Skeletal muscle tissue (tissue), 4 donors: Measurements from ENCODE around the gene HOXC4. TPM values are rescaled to one million over a fixed set of nuclear protein-coding genes. Genes with fewer than 3 reads are reported as not detected.
A peak's percentile ranks its signal among the peaks of the same experiment; 100 is the strongest.

ENCODE experiments used
- H3K27ac ChIP-seq: one replicate; pipeline ENCODE4 v1.7.0; 2013; ENCODE audit warnings: mild to moderate bottlenecking, low read depth, low read length, inconsistent platforms
- H3K27me3 ChIP-seq, 3 donors: one replicate each; pipeline ENCODE4 v1.7.0; 2013; ENCODE audit warnings: low read length in 3 of 3; ENCODE audit not compliant: control insufficient read depth in 3 of 3, insufficient read depth in 3 of 3
- H3K36me3 ChIP-seq, 3 donors: one replicate each; pipeline ENCODE4 v1.7.0; 2013; ENCODE audit warnings: low read length in 3 of 3; ENCODE audit not compliant: control insufficient read depth in 3 of 3, insufficient read depth in 3 of 3
- H3K4me1 ChIP-seq, 3 donors: one replicate each; pipeline ENCODE4 v1.7.0; 2013; ENCODE audit warnings: low read length in 3 of 3, mild to moderate bottlenecking in 3 of 3; ENCODE audit not compliant: control insufficient read depth in 3 of 3, insufficient read depth in 3 of 3
- H3K4me3 ChIP-seq, 3 donors: one replicate each; pipeline ENCODE4 v1.7.0; 2013; ENCODE audit warnings: low read length in 3 of 3
- H3K9ac ChIP-seq, 3 donors: one replicate each; pipeline ENCODE4 v1.7.0; 2013; ENCODE audit warnings: low read length in 3 of 3, mild to moderate bottlenecking in 3 of 3, moderate library complexity in 2 of 3, low read depth in 1 of 3
- H3K9me3 ChIP-seq, 3 donors: one replicate each; pipeline ENCODE4 v1.7.0; 2013; ENCODE audit warnings: low read length in 3 of 3; ENCODE audit not compliant: control insufficient read depth in 3 of 3
- total RNA-seq: library from RNA; depleted of rRNA; stranded (reverse); fragments of >200 nt; gene quantifications from one replicate; pipeline ENCODE4 v1.2.3, GENCODE V29; 2014
- donor health status: Osteomylitis.

The HOXC4 gene
- total RNA-seq, 1 donor from 2014 or later = 1.0 TPM

GRCh38 chr12:54034785-54035310 lies 18.8 kb upstream of the HOXC4 start:
- Histone ChIP-seq H3K36me3 (peaks cover 0 to 2% (median 1%) of the 10 kb centered on the region in 3 donors), H3K4me3 (no peak overlapping the region), H3K27me3 (peaks cover 3 to 8% (median 7%) of the 10 kb centered on the region in 3 donors), H3K9me3 (no peaks in the 10 kb centered on the region), H3K9ac (peak overlapping the region in 1 of 3 donors; percentile 16), H3K4me1 (peaks cover 41 to 52% (median 45%) of the 10 kb centered on the region in 3 donors), H3K27ac (no peak overlapping the region)

DNA sequence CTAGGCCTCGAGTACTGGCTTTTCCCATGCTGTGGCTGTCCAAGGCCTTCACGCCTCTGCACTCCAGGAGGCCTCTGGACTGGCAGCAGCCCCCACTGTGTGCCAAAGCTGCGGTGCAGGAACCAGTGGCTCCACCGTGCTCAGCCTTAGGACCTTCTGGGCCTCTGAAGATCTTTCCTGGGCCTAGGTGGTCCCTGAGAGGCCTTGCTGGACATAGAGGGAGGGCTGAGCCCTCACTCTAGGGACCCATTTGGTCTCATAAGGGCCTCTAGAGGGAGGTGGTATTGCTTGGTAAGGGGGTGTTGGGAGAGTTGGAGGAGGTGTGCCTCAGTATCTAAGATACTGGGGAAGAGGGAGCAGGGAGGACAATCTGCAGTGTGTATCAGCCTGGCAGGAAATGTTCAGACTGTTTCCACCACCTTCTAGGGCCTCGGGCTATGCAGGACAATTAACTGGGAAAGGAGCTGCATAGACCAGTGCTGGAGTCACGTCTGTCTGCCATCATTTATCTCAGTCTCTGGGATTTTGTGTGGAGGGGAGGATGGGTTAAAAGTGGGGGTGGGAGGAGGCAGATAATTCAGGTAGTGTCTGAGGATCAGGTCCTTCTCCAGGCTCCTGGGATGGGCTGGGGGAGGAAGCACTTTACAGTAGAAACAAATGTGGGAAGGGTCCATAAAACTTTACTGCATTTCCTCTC lies 17.9 kb upstream of the HOXC4 start:
- Histone ChIP-seq H3K4me1 (peaks cover 41 to 53% (median 45%) of the 10 kb centered on the region in 3 donors), H3K27ac (no peak overlapping the region), H3K9me3 (no peaks in the 10 kb centered on the region), H3K27me3 (peaks cover 3 to 8% (median 7%) of the 10 kb centered on the region in 3 donors), H3K36me3 (peaks cover 0 to 1% (median 0%) of the 10 kb centered on the region in 3 donors), H3K4me3 (no peak overlapping the region), H3K9ac (peak overlapping the region in 2 of 3 donors; percentile 14 to 57)

GRCh38 chr12:54036620-54037359 lies 16.8 kb upstream of the HOXC4 start:
- H3K36me3 ChIP-seq = peaks cover 0 to 1% (median 0%) of the 10 kb centered on the region in 3 donors
- no peaks in the 10 kb centered on the region for H3K9me3 ChIP-seq
- peak overlapping the region in 2 of 3 donors; percentile 13 to 45 for H3K9ac ChIP-seq
- no peak overlapping the region for H3K4me3 ChIP-seq
- no peak overlapping the region for H3K27ac ChIP-seq
- H3K27me3 ChIP-seq = peaks cover 3 to 8% (median 4%) of the 10 kb centered on the region in 3 donors
- H3K4me1 ChIP-seq = peaks cover 41 to 52% (median 45%) of the 10 kb centered on the region in 3 donors

DNA sequence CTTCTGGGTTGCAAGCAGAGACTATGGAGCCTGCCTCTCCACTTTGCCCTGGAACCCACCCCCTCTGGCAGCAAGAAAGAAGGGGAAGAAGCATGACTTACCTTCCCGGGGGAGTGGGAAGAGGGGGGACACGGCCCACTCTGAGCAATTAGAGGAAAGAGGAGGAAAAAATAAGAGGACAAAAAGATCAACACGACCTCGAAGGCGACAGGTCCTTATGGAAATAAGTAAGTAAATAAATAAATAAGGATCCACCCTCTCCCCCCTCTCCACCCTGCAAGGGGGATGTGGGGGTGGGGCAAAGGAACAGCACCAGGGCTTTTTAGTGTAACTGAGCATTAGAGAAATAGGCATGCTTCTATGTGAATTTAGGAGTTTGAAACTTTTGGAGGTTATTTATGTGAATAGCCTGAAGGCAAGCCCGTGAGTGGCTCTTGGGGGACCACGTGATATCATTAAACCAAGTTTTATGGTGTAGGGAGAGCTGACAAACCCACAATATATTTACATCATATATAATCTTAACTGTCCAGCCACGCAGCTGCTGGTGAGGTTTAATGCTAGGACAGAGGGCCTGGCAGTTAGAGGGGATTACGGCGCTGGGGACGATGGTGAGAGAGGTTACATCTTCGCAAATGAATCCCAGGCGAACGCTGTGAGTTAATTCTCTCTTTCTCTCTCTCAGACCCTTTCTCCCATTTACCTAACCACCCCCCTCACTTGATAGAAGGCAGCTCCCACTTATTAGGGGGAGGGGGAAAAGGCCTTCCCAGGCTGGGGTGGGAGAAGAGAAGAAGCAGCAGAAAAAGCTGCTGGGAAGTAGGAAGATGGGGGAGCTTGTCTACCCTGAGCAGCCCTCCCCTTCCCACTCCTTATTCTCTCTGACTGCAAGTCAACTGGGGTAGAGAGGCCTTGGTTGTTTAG lies 16.0 kb upstream of the HOXC4 start:
- peak overlapping the region in 1 of 3 donors; percentile 45 for H3K9ac ChIP-seq
- no peak overlapping the region for H3K27ac ChIP-seq
- H3K4me1 ChIP-seq = peaks cover 41 to 46% (median 43%) of the 10 kb centered on the region in 3 donors
- peaks cover 0 to 4% (median 2%) of the 10 kb centered on the region in 3 donors for H3K27me3 ChIP-seq
- H3K9me3 ChIP-seq = no peaks in the 10 kb centered on the region
- no peak overlapping the region for H3K4me3 ChIP-seq
- peaks cover 0 to 1% (median 0%) of the 10 kb centered on the region in 3 donors for H3K36me3 ChIP-seq

DNA sequence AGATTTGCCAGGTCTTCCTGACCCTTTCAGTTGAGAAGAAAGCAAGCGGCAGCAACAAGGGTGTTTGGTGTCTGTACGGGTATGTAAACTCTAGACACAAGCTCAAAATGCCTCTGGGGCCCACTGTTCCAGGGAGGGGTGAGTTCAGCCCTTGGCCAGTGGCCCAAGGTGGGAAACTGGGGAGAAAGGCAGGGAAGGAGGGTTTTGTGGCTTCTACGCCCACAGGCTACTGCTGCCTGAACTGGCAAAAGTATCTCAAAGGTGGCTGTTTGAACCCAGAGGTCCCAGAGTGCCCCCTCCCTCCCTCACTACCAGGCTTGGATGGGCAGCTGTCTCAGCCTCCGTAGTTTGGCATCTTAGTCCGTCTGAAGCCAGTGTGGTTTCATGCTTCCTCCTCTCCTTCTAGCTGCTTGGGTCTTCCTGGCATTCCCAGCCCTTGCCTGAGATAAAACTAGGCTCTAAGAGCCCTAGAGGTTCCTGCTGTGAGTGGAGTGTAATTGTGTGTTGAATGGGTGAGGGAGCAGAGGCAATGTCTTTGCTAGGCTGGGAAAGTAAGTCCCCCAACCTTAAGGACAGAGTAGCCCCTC lies 15.3 kb upstream of the HOXC4 start:
- peaks cover 0 to 4% (median 2%) of the 10 kb centered on the region in 3 donors for H3K27me3 ChIP-seq
- H3K4me3 ChIP-seq = peak overlapping the region in 2 of 3 donors; percentile 28 to 29
- no peaks in the 10 kb centered on the region for H3K9me3 ChIP-seq
- H3K27ac ChIP-seq = peak overlapping the region; percentile 52
- peak overlapping the region in 1 of 3 donors; percentile 40 for H3K9ac ChIP-seq
- H3K36me3 ChIP-seq = peaks cover 0 to 1% (median 0%) of the 10 kb centered on the region in 3 donors
- H3K4me1 ChIP-seq = peaks cover 42 to 49% (median 45%) of the 10 kb centered on the region in 3 donors

DNA sequence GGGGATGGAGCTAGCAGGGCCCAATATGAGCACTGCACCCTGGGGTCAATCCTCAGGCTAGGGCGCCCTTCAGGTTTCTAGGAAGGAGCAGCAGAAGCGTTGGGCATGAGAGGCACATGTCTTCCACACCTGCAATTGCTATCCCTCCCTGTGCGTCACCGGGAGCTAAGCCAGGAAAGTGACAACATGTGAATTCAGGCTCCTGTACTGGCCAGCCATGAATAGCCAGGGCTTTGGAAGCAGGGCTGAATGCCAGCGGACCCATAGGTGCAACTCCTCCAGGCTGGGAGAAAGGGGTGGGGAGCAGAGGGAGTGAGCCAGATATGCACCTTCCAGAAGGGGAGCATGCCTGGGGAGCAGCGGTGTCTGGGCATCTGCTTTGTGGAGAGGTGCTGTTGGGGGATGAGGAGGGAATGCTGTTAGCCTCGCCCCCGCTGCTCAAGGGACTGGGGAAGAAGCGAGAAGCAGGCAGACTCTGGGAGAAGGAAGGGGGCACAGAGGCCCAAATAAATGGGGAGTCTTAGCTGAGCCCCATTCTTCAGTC lies 14.7 kb upstream of the HOXC4 start:
- H3K9me3 ChIP-seq = no peaks in the 10 kb centered on the region
- peak overlapping the region; percentile 28 to 45 (median 41) for H3K4me3 ChIP-seq
- H3K27ac ChIP-seq = peak overlapping the region; percentile 52
- H3K4me1 ChIP-seq = peaks cover 47 to 54% (median 51%) of the 10 kb centered on the region in 3 donors
- H3K9ac ChIP-seq = peak overlapping the region; percentile 4 to 40 (median 16)
- H3K27me3 ChIP-seq = peaks cover 0 to 4% (median 2%) of the 10 kb centered on the region in 3 donors
- peaks cover 0 to 1% (median 0%) of the 10 kb centered on the region in 3 donors for H3K36me3 ChIP-seq

- Histone ChIP-seq H3K27me3 (peaks cover 0 to 4% (median 2%) of the 10 kb centered on the region in 3 donors), H3K4me1 (peaks cover 47 to 59% (median 50%) of the 10 kb centered on the region in 3 donors), H3K9ac (peak overlapping the region; percentile 4 to 40 (median 16)), H3K27ac (peak overlapping the region; percentile 52), H3K4me3 (peak overlapping the region; percentile 28 to 45 (median 41)), H3K36me3 (no peaks in the 10 kb centered on the region), H3K9me3 (no peaks in the 10 kb centered on the region)
Measured at GRCh38 chr12:54039417-54040147, 14.1 kb upstream of the HOXC4 start.

DNA sequence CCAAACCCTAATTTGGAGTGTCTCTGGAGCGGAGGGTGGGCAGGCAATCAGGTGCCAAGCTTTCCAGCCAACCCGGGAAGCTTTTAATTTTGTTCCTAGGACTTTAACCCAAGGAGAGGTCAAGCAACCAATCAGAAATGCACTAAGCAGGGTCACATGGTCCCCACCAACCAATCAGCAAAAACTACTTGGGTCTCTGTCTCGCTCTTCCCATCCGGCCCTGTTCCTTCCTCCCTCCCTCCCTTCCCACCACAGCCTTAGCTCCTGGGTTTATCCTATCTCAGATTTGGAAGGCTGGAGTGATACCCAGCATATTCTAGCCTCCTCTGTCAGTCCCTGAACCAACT lies 13.5 kb upstream of the HOXC4 start:
- H3K9ac ChIP-seq = no peak overlapping the region
- H3K27me3 ChIP-seq = peaks cover 0 to 4% (median 2%) of the 10 kb centered on the region in 3 donors
- peak overlapping the region; percentile 52 for H3K27ac ChIP-seq
- H3K36me3 ChIP-seq = no peaks in the 10 kb centered on the region
- peak overlapping the region in 2 of 3 donors; percentile 1 to 57 for H3K4me3 ChIP-seq
- H3K9me3 ChIP-seq = no peaks in the 10 kb centered on the region
- peaks cover 47 to 56% (median 50%) of the 10 kb centered on the region in 3 donors for H3K4me1 ChIP-seq
